Fibroblast of lung (primary cell): ENCODE data around the gene DIP2C. TPM values are rescaled to one million over a fixed set of nuclear protein-coding genes. Genes with fewer than 3 reads are reported as not detected.
A peak's percentile ranks its signal among the peaks of the same experiment; 100 is the strongest.

ENCODE experiments used
- DNase-seq, 2 donors: peaks; one replicate each; pipeline versions ENCODE4 v3.0.0 to v3.0.0-alpha.2; 2010; ENCODE audit warnings: low read depth in 2 of 2
- H2AFZ ChIP-seq: 2 replicates; pipeline ENCODE4 v1.5.1; 2012; ENCODE audit warnings: low read length, control low read depth, inconsistent platforms
- H3K27ac ChIP-seq: 2 replicates; pipeline ENCODE4 v1.5.1; 2011; ENCODE audit warnings: low read length, control low read depth; ENCODE audit not compliant: insufficient read depth
- H3K27me3 ChIP-seq: 2 replicates; pipeline ENCODE4 v1.5.1; 2011; ENCODE audit warnings: mild to moderate bottlenecking, low read length; ENCODE audit not compliant: control insufficient read depth, insufficient read depth
- H3K36me3 ChIP-seq: 2 replicates; pipeline ENCODE4 v1.5.1; 2011; ENCODE audit warnings: low read length; ENCODE audit not compliant: control insufficient read depth, insufficient read depth
- H3K4me1 ChIP-seq: 2 replicates; pipeline ENCODE4 v1.5.1; 2011; ENCODE audit warnings: low read length; ENCODE audit not compliant: control insufficient read depth, insufficient read depth; ENCODE audit errors: extremely low read depth
- H3K4me2 ChIP-seq: 2 replicates; pipeline ENCODE4 v1.5.1; 2011; ENCODE audit warnings: low read length, control low read depth; ENCODE audit not compliant: insufficient read depth; ENCODE audit errors: extremely low read depth
- H3K4me3 ChIP-seq, 4 experiments: fragments of 200-600 bp in 1 of 4; sonication (generic) in 1 of 4; replicated peaks in 1 of 4; 2 replicates each; pipeline ENCODE4 v1.5.1; 2011 to 2016; ENCODE audit warnings: low read length in 4 of 4, low read depth in 3 of 4, mild to moderate bottlenecking in 3 of 4, control low read depth in 2 of 4, inconsistent platforms in 1 of 4, mixed read lengths in 1 of 4; ENCODE audit not compliant: insufficient read depth in 1 of 4; ENCODE audit errors: control extremely low read depth in 1 of 4
- H3K79me2 ChIP-seq: 2 replicates; pipeline ENCODE4 v1.5.1; 2012; ENCODE audit warnings: mild to moderate bottlenecking, low read length, inconsistent platforms; ENCODE audit not compliant: control insufficient read depth, insufficient read depth
- H3K9ac ChIP-seq: 2 replicates; pipeline ENCODE4 v1.5.1; 2011; ENCODE audit warnings: mild to moderate bottlenecking, low read length, control low read depth; ENCODE audit not compliant: insufficient read depth
- H3K9me3 ChIP-seq: 2 replicates; pipeline ENCODE4 v1.5.1; 2012; ENCODE audit warnings: low read depth, low read length; ENCODE audit not compliant: control insufficient read depth, insufficient read depth
- H4K20me1 ChIP-seq: 2 replicates; pipeline ENCODE4 v1.5.1; 2011; ENCODE audit warnings: low read length; ENCODE audit not compliant: control insufficient read depth, insufficient read depth; ENCODE audit errors: extremely low read depth
- CTCF ChIP-seq, 2 donors: IDR thresholded peaks in 1 of 2; conservative IDR thresholded peaks in 1 of 2; 1 replicate in 1 of 2; 2 replicates in 1 of 2; pipeline ENCODE4 v1.5.1; 2011 to 2012; ENCODE audit warnings: low read length in 2 of 2, control low read depth in 1 of 2, inconsistent platforms in 1 of 2, low read depth in 1 of 2, mild to moderate bottlenecking in 1 of 2
- EZH2 ChIP-seq: IDR thresholded peaks from 2 replicates; pipeline ENCODE4 v1.5.1; 2012; ENCODE audit warnings: low read length, control low read depth, mild to moderate bottlenecking; ENCODE audit errors: missing control alignments
- polyA plus RNA-seq, 2 donors: library from polyadenylated mRNA; depleted of rRNA in 1 of 2; stranded (reverse) in 1 of 2; unstranded in 1 of 2; fragments of >200 nt; gene quantifications; 2 replicates each; pipeline ENCODE4 v1.2.1, GENCODE V29; 2011 to 2012; ENCODE audit warnings: missing spikeins in 1 of 2
- total RNA-seq: library from RNA; depleted of rRNA; stranded (reverse); fragments of >200 nt; gene quantifications from 2 replicates; pipeline ENCODE4 v1.2.1, GENCODE V29; 2014

The DIP2C gene
- total and polyA plus RNA-seq, 2 donors (not counting 1 experiment from before 2014, with no cell fraction given), result 10.7 to 18.3 TPM

- Histone ChIP-seq H3K9me3 (no peaks in the 10 kb centered on the region), H3K4me3 (no peak overlapping the region), H3K4me2 (no peak overlapping the region), H3K4me1 (peaks cover 2% of the 10 kb centered on the region), H3K27ac (no peak overlapping the region), H3K27me3 (no peaks in the 10 kb centered on the region), H3K36me3 (no peaks in the 10 kb centered on the region), H3K79me2 (no peaks in the 10 kb centered on the region), H4K20me1 (no peaks in the 10 kb centered on the region), H2AFZ (no peak overlapping the region), H3K9ac (no peak overlapping the region)
- no peak for TF ChIP-seq EZH2
- no peak for TF ChIP-seq CTCF (conservative IDR thresholded peaks at IDR 0.05 in 1 of 2, IDR thresholded peaks at IDR 0.05 in 1 of 2; ENCODE audit: low read depth in 1 of 2, low read length in 2 of 2)
- no peak for DNase-seq
Measured at GRCh38 chr10:406976-407375, 282.5 kb downstream of the DIP2C start.

- DNase-seq, result no peak
- Histone ChIP-seq H3K9me3 (no peaks in the 10 kb centered on the region), H3K79me2 (no peaks in the 10 kb centered on the region), H3K4me2 (no peak overlapping the region), H4K20me1 (no peaks in the 10 kb centered on the region), H2AFZ (no peak overlapping the region), H3K4me1 (peaks cover 2% of the 10 kb centered on the region), H3K27ac (no peak overlapping the region), H3K36me3 (no peaks in the 10 kb centered on the region), H3K27me3 (no peaks in the 10 kb centered on the region), H3K9ac (no peak overlapping the region), H3K4me3 (no peak overlapping the region)
- TF ChIP-seq CTCF (conservative IDR thresholded peaks at IDR 0.05 in 1 of 2, IDR thresholded peaks at IDR 0.05 in 1 of 2; ENCODE audit: low read depth in 1 of 2, low read length in 2 of 2) (no peak), EZH2 (no peak)
Measured at GRCh38 chr10:405648-406047, 283.8 kb downstream of the DIP2C start.

- no peaks in the 10 kb centered on the region for H4K20me1 ChIP-seq
- peak in 1 of 2 donors; percentile 21 for DNase-seq
- TF ChIP-seq CTCF (conservative IDR thresholded peaks at IDR 0.05 in 1 of 2, IDR thresholded peaks at IDR 0.05 in 1 of 2; ENCODE audit: low read depth in 1 of 2, low read length in 2 of 2) (no peak), EZH2 (no peak)
- no peak overlapping the region for H3K9ac ChIP-seq
- peaks cover 2% of the 10 kb centered on the region for H3K4me1 ChIP-seq
- H2AFZ ChIP-seq, result no peak overlapping the region
- H3K27me3 ChIP-seq, result no peaks in the 10 kb centered on the region
- no peak overlapping the region for H3K4me3 ChIP-seq
- H3K9me3 ChIP-seq, result no peaks in the 10 kb centered on the region
- H3K36me3 ChIP-seq, result no peaks in the 10 kb centered on the region
- H3K4me2 ChIP-seq, result no peak overlapping the region
- no peaks in the 10 kb centered on the region for H3K79me2 ChIP-seq
- peak overlapping the region; percentile 46 for H3K27ac ChIP-seq
Measured at GRCh38 chr10:404991-405390, 284.5 kb downstream of the DIP2C start.
